ENCODE measurements around the gene FREY1.

FREY1 gene

GRCh38 chr11:45884596-45885185 is 22.4 kb downstream of the FREY1 start:
- no peak overlapping the region for H3K27ac ChIP-seq (ENCODE audit: extremely low read depth, low read depth, low read length)
- POLR2A ChIA-PET = interaction anchor here (1.6 kb wide), 1 partner anchor 33 kb away, joined by 4 read pairs; the partner anchor contains the start of gene PEX16
- no peaks in the 10 kb centered on the region for H3K4me1 ChIP-seq (ENCODE audit: control insufficient read depth, insufficient read depth, low read length)
- CTCF ChIA-PET = interaction anchor here (0.7 to 2.3 kb wide), 2 partner anchors 12 to 81 kb away, joined by 3 to 20 read pairs; no protein-coding TSS in a partner anchor
- H3K9me3 ChIP-seq (ENCODE audit: control insufficient read depth, insufficient read depth, low read depth, low read length) = no peaks in the 10 kb centered on the region
- H3K36me3 ChIP-seq (ENCODE audit: control insufficient read depth in 2 of 2, insufficient read depth in 1 of 2, low read length in 2 of 2) = peaks cover 0 to 5% of the 10 kb centered on the region in 2 experiments; a peak in 1 of 3 replicates
- no peak for TF ChIP-seq ZSCAN30 (tag by site-specific recombination; IDR thresholded peaks at IDR 0.05)
- no peak for TF ChIP-seq OSR2 (tag by site-specific recombination; IDR thresholded peaks at IDR 0.05)
- TF ChIP-seq PRDM4 (tag by site-specific recombination; IDR thresholded peaks at IDR 0.05) = no peak
- TF ChIP-seq PRDM2 (tag by site-specific recombination; IDR thresholded peaks at IDR 0.05; ENCODE audit: borderline replicate concordance) = no peak
- TF ChIP-seq KLF17 (tag by site-specific recombination; IDR thresholded peaks at IDR 0.05) = no peak
- no peak for TF ChIP-seq ZNF707 (tag by site-specific recombination; IDR thresholded peaks at IDR 0.05)
- TF ChIP-seq ZNF510 (tag by site-specific recombination; IDR thresholded peaks at IDR 0.05; ENCODE audit: insufficient replicate concordance) = no peak
- no peak for TF ChIP-seq ZNF202 (tag by site-specific recombination; IDR thresholded peaks at IDR 0.05; ENCODE audit: borderline replicate concordance)
- TF ChIP-seq RBAK (tag by site-specific recombination; IDR thresholded peaks at IDR 0.05) = no peak
- TF ChIP-seq ZNF830 (tag by site-specific recombination; IDR thresholded peaks at IDR 0.05; ENCODE audit: low read depth) = no peak
- no peak for TF ChIP-seq ZNF311 (tag by site-specific recombination; IDR thresholded peaks at IDR 0.05; ENCODE audit: borderline replicate concordance)
- no peak for TF ChIP-seq ZNF629 (tag by site-specific recombination; IDR thresholded peaks at IDR 0.05)
- no peak for TF ChIP-seq ZNF398 (tag by site-specific recombination; IDR thresholded peaks at IDR 0.05)
- TF ChIP-seq GFI1B (tag by site-specific recombination; IDR thresholded peaks at IDR 0.05) = no peak
- TF ChIP-seq HOXD13 (CRISPR knock-in tag; IDR thresholded peaks at IDR 0.05; ENCODE audit: borderline replicate concordance) = no peak
- TF ChIP-seq ZNF16 (tag by site-specific recombination; IDR thresholded peaks at IDR 0.05; ENCODE audit: low read depth) = no peak
- TF ChIP-seq ZSCAN4 (tag by site-specific recombination; IDR thresholded peaks at IDR 0.05) = no peak
- no peak for TF ChIP-seq GLIS1 (tag by site-specific recombination; IDR thresholded peaks at IDR 0.05)
- no peak for TF ChIP-seq ZNF335 (tag by site-specific recombination; conservative IDR thresholded peaks at IDR 0.05)
- no peak overlapping the region for H3K4me3 ChIP-seq (ENCODE audit: low read depth, low read length)

Measured in HEK293 (cell line).